Right atrium auricular region (tissue), 2 donors: ENCODE data around the gene ZNF536. TPM values are rescaled to one million over a fixed set of nuclear protein-coding genes. Genes with fewer than 3 reads are reported as not detected.
"Not testable (repeated sequence)": the region's sequence is repeated elsewhere in the genome, so short reads cannot be mapped to it uniquely, and the experiment has no call there.

ENCODE experiments used
- DNase-seq: peaks from one replicate; pipeline ENCODE4 v3.0.0-alpha.2; 2019; ENCODE audit warnings: low spot score
- H3K27ac ChIP-seq, 2 donors: fragments of 200-600 bp; sonication (generic); 1 replicate in 1 of 2; 2 replicates in 1 of 2; pipeline ENCODE4 v1.5.1; 2016 to 2019
- H3K27me3 ChIP-seq, 2 donors: fragments of 200-600 bp; sonication (generic); one replicate each; pipeline versions ENCODE4 v1.5.1 to v1.6.0; 2017 to 2019
- H3K36me3 ChIP-seq: fragments of 200-600 bp; sonication (generic); one replicate; pipeline ENCODE4 v1.5.1; 2016
- H3K4me1 ChIP-seq, 2 donors: fragments of 200-600 bp; sonication (generic); one replicate each; pipeline versions ENCODE4 v1.5.1 to v1.6.0; 2017 to 2019
- H3K4me3 ChIP-seq, 2 donors: fragments of 200-600 bp; sonication (generic); 1 replicate in 1 of 2; 2 replicates in 1 of 2; pipeline ENCODE4 v1.5.1; 2017 to 2019; ENCODE audit warnings: mild to moderate bottlenecking in 1 of 2, moderate library complexity in 1 of 2
- H3K9me3 ChIP-seq, 2 donors: fragments of 200-600 bp; sonication (generic); one replicate each; pipeline ENCODE4 v1.5.1; 2019
- CTCF ChIP-seq, 2 donors: fragments of 200-600 bp; sonication (generic); IDR thresholded peaks; one replicate each; pipeline ENCODE4 v1.5.1; 2019; ENCODE audit warnings: antibody characterized with exemption in 2 of 2
- total RNA-seq, 2 donors: library from RNA; depleted of rRNA; stranded (reverse); fragments of >200 nt; gene quantifications; one replicate each; pipeline ENCODE4 v1.1.0, GENCODE V29; 2016

Gene ZNF536
- total RNA-seq, 2 donors from 2014 or later, result 1.9 to 2.7 TPM

- no peak overlapping the region for H3K27ac ChIP-seq
- H3K4me3 ChIP-seq, result no peak overlapping the region
- no peaks in the 10 kb centered on the region for H3K9me3 ChIP-seq
- H3K27me3 ChIP-seq, result no peaks in the 10 kb centered on the region
- TF ChIP-seq CTCF (IDR thresholded peaks at IDR 0.05), result no peak
- no peaks in the 10 kb centered on the region for H3K4me1 ChIP-seq
- DNase-seq, result no peak
- H3K36me3 ChIP-seq, result no peaks in the 10 kb centered on the region
Observed at GRCh38 chr19:30408734-30409301, 36.6 kb downstream of the ZNF536 start.

GRCh38 chr19:30411714-30412113 lies 39.5 kb downstream of the ZNF536 start:
- Histone ChIP-seq H3K27me3 (no peaks in the 10 kb centered on the region), H3K4me1 (no peaks in the 10 kb centered on the region), H3K4me3 (no peak overlapping the region), H3K36me3 (no peaks in the 10 kb centered on the region), H3K27ac (no peak overlapping the region), H3K9me3 (no peaks in the 10 kb centered on the region)
- no peak for TF ChIP-seq CTCF (IDR thresholded peaks at IDR 0.05)
- DNase-seq, result no peak

GRCh38 chr19:30416375-30416774 lies 44.2 kb downstream of the ZNF536 start:
- Histone ChIP-seq H3K27ac (no peak overlapping the region), H3K9me3 (no peaks in the 10 kb centered on the region), H3K36me3 (no peaks in the 10 kb centered on the region), H3K4me3 (no peak overlapping the region), H3K27me3 (no peaks in the 10 kb centered on the region), H3K4me1 (no peaks in the 10 kb centered on the region)
- no peak for TF ChIP-seq CTCF (IDR thresholded peaks at IDR 0.05)
- DNase-seq, result no peak

GRCh38 chr19:30417166-30417565 lies 45.0 kb downstream of the ZNF536 start:
- not testable (repeated sequence) for H3K27ac ChIP-seq, H3K9me3 ChIP-seq, H3K27me3 ChIP-seq, DNase-seq, H3K36me3 ChIP-seq, H3K4me1 ChIP-seq, H3K4me3 ChIP-seq

GRCh38 chr19:30419568-30420180 lies 47.5 kb downstream of the ZNF536 start:
- Histone ChIP-seq H3K4me3 (no peak overlapping the region), H3K27ac (no peak overlapping the region), H3K27me3 (no peaks in the 10 kb centered on the region), H3K36me3 (no peaks in the 10 kb centered on the region), H3K9me3 (no peaks in the 10 kb centered on the region), H3K4me1 (no peaks in the 10 kb centered on the region)
- no peak for DNase-seq
- no peak for TF ChIP-seq CTCF (IDR thresholded peaks at IDR 0.05)

- no peak overlapping the region for H3K27ac ChIP-seq
- no peaks in the 10 kb centered on the region for H3K27me3 ChIP-seq
- no peaks in the 10 kb centered on the region for H3K9me3 ChIP-seq
- no peaks in the 10 kb centered on the region for H3K36me3 ChIP-seq
- H3K4me1 ChIP-seq, result no peaks in the 10 kb centered on the region
- no peak for DNase-seq
- no peak overlapping the region for H3K4me3 ChIP-seq
- TF ChIP-seq CTCF (IDR thresholded peaks at IDR 0.05), result no peak
Observed at GRCh38 chr19:30420316-30420715, 48.1 kb downstream of the ZNF536 start.
